ENCODE results near the gene NUP133.

DNA sequence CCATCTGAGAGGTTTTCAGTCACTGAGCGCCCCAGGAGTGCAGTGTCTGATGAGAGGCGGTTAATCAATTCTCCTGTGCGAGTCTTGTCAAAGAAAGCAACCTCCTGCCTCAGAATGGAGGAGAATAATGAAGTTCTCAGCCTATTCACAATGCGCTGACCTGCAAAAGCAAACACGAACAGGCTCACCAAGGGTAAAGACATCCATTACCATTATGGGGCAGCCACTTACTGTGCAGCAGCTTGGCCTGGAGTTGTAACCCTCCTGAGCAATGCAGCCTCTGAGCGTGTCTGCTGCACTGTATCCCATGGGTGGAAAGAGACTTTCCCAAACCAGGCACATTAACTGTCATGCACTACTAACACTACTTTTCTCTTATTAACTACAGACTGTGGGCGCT, 39.4 kb upstream of the NUP133 start:
- TF ChIP-seq, protein P1, sequence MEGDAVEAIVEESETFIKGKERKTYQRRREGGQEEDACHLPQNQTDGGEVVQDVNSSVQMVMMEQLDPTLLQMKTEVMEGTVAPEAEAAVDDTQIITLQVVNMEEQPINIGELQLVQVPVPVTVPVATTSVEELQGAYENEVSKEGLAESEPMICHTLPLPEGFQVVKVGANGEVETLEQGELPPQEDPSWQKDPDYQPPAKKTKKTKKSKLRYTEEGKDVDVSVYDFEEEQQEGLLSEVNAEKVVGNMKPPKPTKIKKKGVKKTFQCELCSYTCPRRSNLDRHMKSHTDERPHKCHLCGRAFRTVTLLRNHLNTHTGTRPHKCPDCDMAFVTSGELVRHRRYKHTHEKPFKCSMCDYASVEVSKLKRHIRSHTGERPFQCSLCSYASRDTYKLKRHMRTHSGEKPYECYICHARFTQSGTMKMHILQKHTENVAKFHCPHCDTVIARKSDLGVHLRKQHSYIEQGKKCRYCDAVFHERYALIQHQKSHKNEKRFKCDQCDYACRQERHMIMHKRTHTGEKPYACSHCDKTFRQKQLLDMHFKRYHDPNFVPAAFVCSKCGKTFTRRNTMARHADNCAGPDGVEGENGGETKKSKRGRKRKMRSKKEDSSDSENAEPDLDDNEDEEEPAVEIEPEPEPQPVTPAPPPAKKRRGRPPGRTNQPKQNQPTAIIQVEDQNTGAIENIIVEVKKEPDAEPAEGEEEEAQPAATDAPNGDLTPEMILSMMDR (IDR thresholded peaks at IDR 0.05), result no peak
- no peak for TF ChIP-seq POLR2A (IDR thresholded peaks at IDR 0.05)

Data from vagina (tissue), 2 donors.